Measurements from ENCODE around the gene DLL4. TPM values are rescaled to one million over a fixed set of nuclear protein-coding genes. Genes with fewer than 3 reads are reported as not detected.

DLL4 gene
- polyA plus RNA-seq, 1 donor from 2014 or later, result 2.2 TPM

DNA sequence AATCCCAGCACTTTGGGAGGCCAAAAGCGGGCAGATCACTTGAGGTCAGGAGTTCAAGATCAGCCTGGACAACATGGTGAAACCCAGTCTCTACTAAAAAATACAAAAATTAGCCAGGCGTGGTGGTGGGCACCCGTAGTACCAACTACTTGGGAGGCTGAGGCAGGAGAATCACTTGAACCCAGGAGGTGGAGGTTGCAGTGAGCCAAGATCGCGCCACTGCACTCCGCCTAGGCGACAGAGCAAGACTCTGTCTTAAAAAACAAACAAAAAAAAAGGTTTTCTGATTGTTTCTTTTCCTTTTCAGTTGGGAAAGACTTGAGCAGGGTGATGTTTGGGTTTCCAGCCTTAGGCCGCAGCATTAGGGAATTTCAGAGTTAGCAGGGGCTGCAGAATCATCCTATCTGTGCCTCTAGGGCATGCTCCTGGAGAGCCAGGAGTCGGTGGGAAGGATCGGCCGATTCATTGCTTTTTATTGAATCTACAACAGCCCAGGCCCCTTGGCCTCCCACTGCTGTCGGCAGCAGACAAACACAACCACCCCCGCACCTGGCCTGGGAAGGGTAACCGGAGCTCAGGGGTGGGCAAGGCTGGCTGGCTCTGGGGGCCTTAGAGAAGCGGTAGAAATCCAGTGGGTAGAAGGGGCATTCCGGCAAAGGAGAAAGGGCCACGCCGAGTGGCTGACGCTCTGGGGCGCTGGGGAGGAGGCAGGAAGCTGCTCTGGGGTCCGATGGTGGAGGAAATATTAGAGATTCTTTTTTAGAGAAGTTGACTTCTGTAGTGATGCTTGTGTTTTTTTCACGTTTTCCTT, 30.4 kb downstream of the DLL4 start:
- Histone ChIP-seq H3K4me3 (ENCODE audit: low read length) (no peak overlapping the region), H3K27me3 (ENCODE audit: insufficient read depth, low read depth, low read length) (no peaks in the 10 kb centered on the region), H4K20me1 (ENCODE audit: insufficient read depth) (no peaks in the 10 kb centered on the region), H3K79me2 (replicated peaks; ENCODE audit: insufficient read depth, low read length) (no peaks in the 10 kb centered on the region), H2AFZ (ENCODE audit: low read depth, low read length) (no peak overlapping the region), H3K9ac (ENCODE audit: low read length) (no peak overlapping the region), H3K36me3 (ENCODE audit: insufficient read depth, low read length) (no peaks in the 10 kb centered on the region), H3K9me3 (ENCODE audit: low read length) (no peaks in the 10 kb centered on the region), H3K27ac (ENCODE audit: low read length) (no peak overlapping the region), H3K4me2 (ENCODE audit: low read length) (no peak overlapping the region), H3K9me2 (ENCODE audit: insufficient read depth, low read length) (no peaks in the 10 kb centered on the region), H3F3A (ENCODE audit: insufficient read depth, low read length, poor library complexity, severe bottlenecking) (no peaks in the 10 kb centered on the region)
- TF ChIP-seq POLR2AphosphoS5 (IDR thresholded peaks at IDR 0.05) (no peak), EZH2 (IDR thresholded peaks at IDR 0.05; ENCODE audit: borderline replicate concordance, insufficient read depth, low read length, poor library complexity, severe bottlenecking) (no peak), TAF1 (IDR thresholded peaks at IDR 0.05; ENCODE audit: low read depth) (no peak), EP300 (conservative IDR thresholded peaks at IDR 0.05; ENCODE audit: poor library complexity, severe bottlenecking) (no peak), RAD21 (conservative IDR thresholded peaks at IDR 0.05) (no peak), MXI1 (conservative IDR thresholded peaks at IDR 0.05; ENCODE audit: poor library complexity, severe bottlenecking) (no peak), SMC3 (conservative IDR thresholded peaks at IDR 0.05; ENCODE audit: poor library complexity) (no peak)
- TF ChIP-seq, protein P1, sequence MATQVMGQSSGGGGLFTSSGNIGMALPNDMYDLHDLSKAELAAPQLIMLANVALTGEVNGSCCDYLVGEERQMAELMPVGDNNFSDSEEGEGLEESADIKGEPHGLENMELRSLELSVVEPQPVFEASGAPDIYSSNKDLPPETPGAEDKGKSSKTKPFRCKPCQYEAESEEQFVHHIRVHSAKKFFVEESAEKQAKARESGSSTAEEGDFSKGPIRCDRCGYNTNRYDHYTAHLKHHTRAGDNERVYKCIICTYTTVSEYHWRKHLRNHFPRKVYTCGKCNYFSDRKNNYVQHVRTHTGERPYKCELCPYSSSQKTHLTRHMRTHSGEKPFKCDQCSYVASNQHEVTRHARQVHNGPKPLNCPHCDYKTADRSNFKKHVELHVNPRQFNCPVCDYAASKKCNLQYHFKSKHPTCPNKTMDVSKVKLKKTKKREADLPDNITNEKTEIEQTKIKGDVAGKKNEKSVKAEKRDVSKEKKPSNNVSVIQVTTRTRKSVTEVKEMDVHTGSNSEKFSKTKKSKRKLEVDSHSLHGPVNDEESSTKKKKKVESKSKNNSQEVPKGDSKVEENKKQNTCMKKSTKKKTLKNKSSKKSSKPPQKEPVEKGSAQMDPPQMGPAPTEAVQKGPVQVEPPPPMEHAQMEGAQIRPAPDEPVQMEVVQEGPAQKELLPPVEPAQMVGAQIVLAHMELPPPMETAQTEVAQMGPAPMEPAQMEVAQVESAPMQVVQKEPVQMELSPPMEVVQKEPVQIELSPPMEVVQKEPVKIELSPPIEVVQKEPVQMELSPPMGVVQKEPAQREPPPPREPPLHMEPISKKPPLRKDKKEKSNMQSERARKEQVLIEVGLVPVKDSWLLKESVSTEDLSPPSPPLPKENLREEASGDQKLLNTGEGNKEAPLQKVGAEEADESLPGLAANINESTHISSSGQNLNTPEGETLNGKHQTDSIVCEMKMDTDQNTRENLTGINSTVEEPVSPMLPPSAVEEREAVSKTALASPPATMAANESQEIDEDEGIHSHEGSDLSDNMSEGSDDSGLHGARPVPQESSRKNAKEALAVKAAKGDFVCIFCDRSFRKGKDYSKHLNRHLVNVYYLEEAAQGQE (IDR thresholded peaks at IDR 0.05; ENCODE audit: borderline replicate concordance), result no peak
- TF ChIP-seq, protein P2, sequence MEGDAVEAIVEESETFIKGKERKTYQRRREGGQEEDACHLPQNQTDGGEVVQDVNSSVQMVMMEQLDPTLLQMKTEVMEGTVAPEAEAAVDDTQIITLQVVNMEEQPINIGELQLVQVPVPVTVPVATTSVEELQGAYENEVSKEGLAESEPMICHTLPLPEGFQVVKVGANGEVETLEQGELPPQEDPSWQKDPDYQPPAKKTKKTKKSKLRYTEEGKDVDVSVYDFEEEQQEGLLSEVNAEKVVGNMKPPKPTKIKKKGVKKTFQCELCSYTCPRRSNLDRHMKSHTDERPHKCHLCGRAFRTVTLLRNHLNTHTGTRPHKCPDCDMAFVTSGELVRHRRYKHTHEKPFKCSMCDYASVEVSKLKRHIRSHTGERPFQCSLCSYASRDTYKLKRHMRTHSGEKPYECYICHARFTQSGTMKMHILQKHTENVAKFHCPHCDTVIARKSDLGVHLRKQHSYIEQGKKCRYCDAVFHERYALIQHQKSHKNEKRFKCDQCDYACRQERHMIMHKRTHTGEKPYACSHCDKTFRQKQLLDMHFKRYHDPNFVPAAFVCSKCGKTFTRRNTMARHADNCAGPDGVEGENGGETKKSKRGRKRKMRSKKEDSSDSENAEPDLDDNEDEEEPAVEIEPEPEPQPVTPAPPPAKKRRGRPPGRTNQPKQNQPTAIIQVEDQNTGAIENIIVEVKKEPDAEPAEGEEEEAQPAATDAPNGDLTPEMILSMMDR (IDR thresholded peaks at IDR 0.05; ENCODE audit: poor library complexity, severe bottlenecking), result no peak

DNA sequence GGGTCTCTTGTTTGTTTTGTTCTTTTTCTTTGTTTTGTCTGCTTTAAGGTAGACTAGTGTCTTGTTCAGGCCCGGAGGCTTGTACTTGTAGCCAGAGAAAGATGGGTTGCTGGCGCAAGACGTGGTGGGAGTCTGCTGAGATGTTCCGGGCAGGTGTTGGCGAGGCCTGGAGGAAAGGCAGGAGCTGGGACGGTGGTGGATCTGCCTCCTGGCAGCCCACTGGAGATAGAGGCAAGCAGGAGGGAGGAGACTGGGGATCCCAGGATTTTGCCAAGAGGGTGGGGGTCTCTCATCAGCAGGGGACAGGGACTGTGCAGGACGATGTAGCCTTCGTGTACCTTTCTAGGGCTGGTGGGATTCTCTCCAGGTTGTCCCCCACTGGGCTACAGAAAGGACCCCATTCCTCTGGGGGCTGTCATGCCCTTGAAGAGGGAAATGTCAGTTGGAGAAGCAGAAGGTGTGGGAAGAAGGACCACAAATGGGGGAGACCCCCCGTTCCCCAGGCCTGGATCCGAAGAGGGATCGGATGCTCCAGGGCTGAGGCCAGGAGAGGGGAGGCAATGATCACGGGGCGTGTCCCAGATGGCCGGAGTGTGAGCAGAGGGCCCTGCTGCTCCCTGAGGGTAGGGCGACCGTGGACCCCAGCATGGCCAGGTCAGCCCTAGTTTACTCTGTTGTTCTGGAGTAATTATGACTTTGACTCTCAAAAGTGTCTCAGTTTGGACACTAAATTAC, 31.2 kb downstream of the DLL4 start:
- Histone ChIP-seq H3K79me2 (replicated peaks; ENCODE audit: insufficient read depth, low read length) (no peaks in the 10 kb centered on the region), H3K9ac (ENCODE audit: low read length) (no peak overlapping the region), H4K20me1 (ENCODE audit: insufficient read depth) (no peaks in the 10 kb centered on the region), H3K9me3 (ENCODE audit: low read length) (no peaks in the 10 kb centered on the region), H3F3A (ENCODE audit: insufficient read depth, low read length, poor library complexity, severe bottlenecking) (no peaks in the 10 kb centered on the region), H3K36me3 (ENCODE audit: insufficient read depth, low read length) (no peaks in the 10 kb centered on the region), H3K4me3 (ENCODE audit: low read length) (no peak overlapping the region), H3K27ac (ENCODE audit: low read length) (no peak overlapping the region), H2AFZ (ENCODE audit: low read depth, low read length) (no peak overlapping the region), H3K4me2 (ENCODE audit: low read length) (no peak overlapping the region), H3K9me2 (ENCODE audit: insufficient read depth, low read length) (no peaks in the 10 kb centered on the region), H3K27me3 (ENCODE audit: insufficient read depth, low read depth, low read length) (no peaks in the 10 kb centered on the region)
- TF ChIP-seq RAD21 (conservative IDR thresholded peaks at IDR 0.05) (no peak), MXI1 (conservative IDR thresholded peaks at IDR 0.05; ENCODE audit: poor library complexity, severe bottlenecking) (no peak), SMC3 (conservative IDR thresholded peaks at IDR 0.05; ENCODE audit: poor library complexity) (no peak), EP300 (conservative IDR thresholded peaks at IDR 0.05; ENCODE audit: poor library complexity, severe bottlenecking) (no peak), POLR2AphosphoS5 (IDR thresholded peaks at IDR 0.05) (no peak), EZH2 (IDR thresholded peaks at IDR 0.05; ENCODE audit: borderline replicate concordance, insufficient read depth, low read length, poor library complexity, severe bottlenecking) (no peak), TAF1 (IDR thresholded peaks at IDR 0.05; ENCODE audit: low read depth) (no peak)
- TF ChIP-seq, protein P2 (IDR thresholded peaks at IDR 0.05; ENCODE audit: poor library complexity, severe bottlenecking), result no peak
- TF ChIP-seq, protein P1 (IDR thresholded peaks at IDR 0.05; ENCODE audit: borderline replicate concordance), result no peak

Measured in neural cell (in vitro differentiated cells).